ENCODE measurements around the gene ARID1B.

DNA sequence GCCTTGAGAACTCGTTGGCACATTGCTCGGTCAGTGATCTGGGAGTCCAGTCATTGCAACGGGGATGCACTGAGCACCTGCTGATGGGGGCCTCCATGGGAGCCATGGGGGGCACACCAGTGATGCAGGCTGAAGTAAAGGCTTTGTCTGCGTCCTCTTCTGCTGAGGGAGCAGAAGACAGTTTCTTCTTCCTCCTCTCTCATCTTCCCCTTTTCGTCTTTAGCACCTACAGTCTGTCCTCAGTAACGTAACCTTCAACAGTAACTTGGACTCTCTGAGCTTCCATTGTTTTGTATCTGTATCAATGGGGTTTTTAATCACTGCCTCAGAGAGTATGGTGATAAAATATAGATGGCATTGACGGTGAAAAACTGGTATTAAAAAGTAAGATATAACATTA, 306.2 kb downstream of the ARID1B start:
- TF ChIP-seq ZNF776 (tag by site-specific recombination; IDR thresholded peaks at IDR 0.05; ENCODE audit: borderline replicate concordance) (no peak), ZBTB21 (tag by site-specific recombination; IDR thresholded peaks at IDR 0.05) (no peak), ZIC2 (tag by site-specific recombination; IDR thresholded peaks at IDR 0.05) (no peak), ZNF426 (tag by site-specific recombination; IDR thresholded peaks at IDR 0.05) (no peak), ZNF76 (tag by site-specific recombination; IDR thresholded peaks at IDR 0.05; ENCODE audit: borderline replicate concordance, low read depth) (no peak), ZNF292 (tag by site-specific recombination; IDR thresholded peaks at IDR 0.05; ENCODE audit: borderline replicate concordance, low read depth) (no peak), ZBTB17 (tag by site-specific recombination; IDR thresholded peaks at IDR 0.05) (no peak), ZNF114 (tag by site-specific recombination; IDR thresholded peaks at IDR 0.05) (no peak), ZNF121 (tag by site-specific recombination; IDR thresholded peaks at IDR 0.05) (no peak)
- TF ChIP-seq, protein P1, sequence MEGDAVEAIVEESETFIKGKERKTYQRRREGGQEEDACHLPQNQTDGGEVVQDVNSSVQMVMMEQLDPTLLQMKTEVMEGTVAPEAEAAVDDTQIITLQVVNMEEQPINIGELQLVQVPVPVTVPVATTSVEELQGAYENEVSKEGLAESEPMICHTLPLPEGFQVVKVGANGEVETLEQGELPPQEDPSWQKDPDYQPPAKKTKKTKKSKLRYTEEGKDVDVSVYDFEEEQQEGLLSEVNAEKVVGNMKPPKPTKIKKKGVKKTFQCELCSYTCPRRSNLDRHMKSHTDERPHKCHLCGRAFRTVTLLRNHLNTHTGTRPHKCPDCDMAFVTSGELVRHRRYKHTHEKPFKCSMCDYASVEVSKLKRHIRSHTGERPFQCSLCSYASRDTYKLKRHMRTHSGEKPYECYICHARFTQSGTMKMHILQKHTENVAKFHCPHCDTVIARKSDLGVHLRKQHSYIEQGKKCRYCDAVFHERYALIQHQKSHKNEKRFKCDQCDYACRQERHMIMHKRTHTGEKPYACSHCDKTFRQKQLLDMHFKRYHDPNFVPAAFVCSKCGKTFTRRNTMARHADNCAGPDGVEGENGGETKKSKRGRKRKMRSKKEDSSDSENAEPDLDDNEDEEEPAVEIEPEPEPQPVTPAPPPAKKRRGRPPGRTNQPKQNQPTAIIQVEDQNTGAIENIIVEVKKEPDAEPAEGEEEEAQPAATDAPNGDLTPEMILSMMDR (tag by site-specific recombination; IDR thresholded peaks at IDR 0.05) = no peak
- TF ChIP-seq, protein P2, sequence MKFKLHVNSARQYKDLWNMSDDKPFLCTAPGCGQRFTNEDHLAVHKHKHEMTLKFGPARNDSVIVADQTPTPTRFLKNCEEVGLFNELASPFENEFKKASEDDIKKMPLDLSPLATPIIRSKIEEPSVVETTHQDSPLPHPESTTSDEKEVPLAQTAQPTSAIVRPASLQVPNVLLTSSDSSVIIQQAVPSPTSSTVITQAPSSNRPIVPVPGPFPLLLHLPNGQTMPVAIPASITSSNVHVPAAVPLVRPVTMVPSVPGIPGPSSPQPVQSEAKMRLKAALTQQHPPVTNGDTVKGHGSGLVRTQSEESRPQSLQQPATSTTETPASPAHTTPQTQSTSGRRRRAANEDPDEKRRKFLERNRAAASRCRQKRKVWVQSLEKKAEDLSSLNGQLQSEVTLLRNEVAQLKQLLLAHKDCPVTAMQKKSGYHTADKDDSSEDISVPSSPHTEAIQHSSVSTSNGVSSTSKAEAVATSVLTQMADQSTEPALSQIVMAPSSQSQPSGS (tag by site-specific recombination; IDR thresholded peaks at IDR 0.05; ENCODE audit: low read depth) = no peak
- TF ChIP-seq, protein P3, sequence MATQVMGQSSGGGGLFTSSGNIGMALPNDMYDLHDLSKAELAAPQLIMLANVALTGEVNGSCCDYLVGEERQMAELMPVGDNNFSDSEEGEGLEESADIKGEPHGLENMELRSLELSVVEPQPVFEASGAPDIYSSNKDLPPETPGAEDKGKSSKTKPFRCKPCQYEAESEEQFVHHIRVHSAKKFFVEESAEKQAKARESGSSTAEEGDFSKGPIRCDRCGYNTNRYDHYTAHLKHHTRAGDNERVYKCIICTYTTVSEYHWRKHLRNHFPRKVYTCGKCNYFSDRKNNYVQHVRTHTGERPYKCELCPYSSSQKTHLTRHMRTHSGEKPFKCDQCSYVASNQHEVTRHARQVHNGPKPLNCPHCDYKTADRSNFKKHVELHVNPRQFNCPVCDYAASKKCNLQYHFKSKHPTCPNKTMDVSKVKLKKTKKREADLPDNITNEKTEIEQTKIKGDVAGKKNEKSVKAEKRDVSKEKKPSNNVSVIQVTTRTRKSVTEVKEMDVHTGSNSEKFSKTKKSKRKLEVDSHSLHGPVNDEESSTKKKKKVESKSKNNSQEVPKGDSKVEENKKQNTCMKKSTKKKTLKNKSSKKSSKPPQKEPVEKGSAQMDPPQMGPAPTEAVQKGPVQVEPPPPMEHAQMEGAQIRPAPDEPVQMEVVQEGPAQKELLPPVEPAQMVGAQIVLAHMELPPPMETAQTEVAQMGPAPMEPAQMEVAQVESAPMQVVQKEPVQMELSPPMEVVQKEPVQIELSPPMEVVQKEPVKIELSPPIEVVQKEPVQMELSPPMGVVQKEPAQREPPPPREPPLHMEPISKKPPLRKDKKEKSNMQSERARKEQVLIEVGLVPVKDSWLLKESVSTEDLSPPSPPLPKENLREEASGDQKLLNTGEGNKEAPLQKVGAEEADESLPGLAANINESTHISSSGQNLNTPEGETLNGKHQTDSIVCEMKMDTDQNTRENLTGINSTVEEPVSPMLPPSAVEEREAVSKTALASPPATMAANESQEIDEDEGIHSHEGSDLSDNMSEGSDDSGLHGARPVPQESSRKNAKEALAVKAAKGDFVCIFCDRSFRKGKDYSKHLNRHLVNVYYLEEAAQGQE (tag by site-specific recombination; IDR thresholded peaks at IDR 0.05) = no peak

Data from HEK293 (cell line).